Adrenal gland (tissue), 5 donors: ENCODE results near the gene PRLR.

Source experiments
- CTCF ChIP-seq, 6 experiments: fragments of 450-650 bp in 4 of 6; fragments of 200-600 bp in 2 of 6; sonication (generic) in 1 of 6; IDR thresholded peaks; 1 replicate in 5 of 6; 2 replicates in 1 of 6; pipeline versions ENCODE4 v1.5.1 to v1.8.0; 2016 to 2021; ENCODE audit warnings: antibody characterized with exemption in 6 of 6, mild to moderate bottlenecking in 2 of 6, moderate library complexity in 1 of 6
- POLR2A ChIP-seq, 2 donors: fragments of 450-650 bp; IDR thresholded peaks; one replicate each; pipeline ENCODE4 v1.6.1; 2017; ENCODE audit warnings: antibody characterized with exemption in 2 of 2, mild to moderate bottlenecking in 2 of 2, moderate library complexity in 1 of 2
- donor health status: DM: no; HTN: no; CAD: no.

- TF ChIP-seq CTCF (IDR thresholded peaks at IDR 0.05) (no peak), POLR2A (IDR thresholded peaks at IDR 0.05) (no peak)
Measured at GRCh38 chr5:35209862-35210261, 20.4 kb downstream of the PRLR start.
